ENCODE results near the gene KRT40. TPM values are rescaled to one million over a fixed set of nuclear protein-coding genes. Genes with fewer than 3 reads are reported as not detected.

KRT40 gene
- total and polyA plus RNA-seq, 2 experiments from 2014 or later: not detected

DNA sequence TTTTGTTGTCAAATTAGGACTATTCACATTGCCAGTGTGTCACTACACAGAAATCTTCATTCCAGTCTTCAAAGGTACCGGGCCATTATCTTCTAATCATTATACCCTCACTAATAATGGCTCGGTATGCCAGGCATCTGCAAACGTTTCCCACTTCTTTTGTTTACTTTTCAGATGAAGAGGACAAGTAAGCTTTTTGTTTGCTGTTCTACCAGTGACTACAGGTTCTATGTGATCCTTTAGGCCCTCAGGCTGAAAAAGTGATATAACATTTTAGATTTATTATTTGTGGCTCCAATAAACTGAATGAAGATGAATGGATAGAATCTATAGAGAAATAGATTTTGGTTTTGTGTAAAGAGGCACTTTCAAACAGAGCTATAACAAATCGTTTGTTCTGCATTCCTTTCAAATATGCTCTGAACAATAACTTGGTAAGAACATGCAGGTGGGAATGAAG lies 25.2 kb upstream of the KRT40 start:
- H3K27me3 Mint-ChIP-seq (ENCODE audit: insufficient read depth, low read depth, poor library complexity): peaks cover 1% of the 10 kb centered on the region
- no peak for ATAC-seq
- DNase-seq (ENCODE audit: low spot score): peak; percentile 35

DNA sequence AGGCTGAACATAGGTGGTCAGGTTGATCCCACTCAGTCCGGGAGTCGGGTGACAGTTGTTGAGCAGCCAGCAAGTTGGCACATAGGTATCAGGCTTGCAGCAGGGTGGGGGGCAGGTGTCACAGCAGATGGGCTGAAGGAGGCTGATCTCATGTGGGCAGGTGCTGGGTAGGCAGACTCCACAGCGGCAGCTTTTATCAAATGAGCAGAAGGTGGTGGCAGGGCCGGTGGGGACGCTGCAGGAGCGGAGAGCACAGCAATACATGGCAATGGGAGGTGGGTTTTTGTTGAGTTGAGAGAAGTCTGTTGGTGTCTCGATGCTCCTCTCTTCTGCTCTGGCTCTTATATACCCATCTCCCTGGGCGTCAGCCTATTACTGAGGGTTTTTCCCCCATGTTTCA lies 24.7 kb upstream of the KRT40 start, which contains the start of gene KRTAP3-1:
Gene KRTAP3-1 (minus strand): TSS at position 318 of the 400 bp plus-strand sequence. CDS start 54 bp downstream, at position 264.
- Histone ChIP-seq H3K4me1 (ENCODE audit: insufficient read depth) (peaks cover 14% of the 10 kb centered on the region), H4K20me1 (replicated peaks; ENCODE audit: insufficient read depth) (no peaks in the 10 kb centered on the region), H3K79me2 (replicated peaks; ENCODE audit: insufficient read depth) (no peaks in the 10 kb centered on the region), H3K27ac (ENCODE audit: low read depth) (no peak within 1 kb of the TSS), H3K4me2 (peak within 1 kb of the TSS; percentile 27; the same call in 1 of the 2 replicates), H2AFZ (no peak within 1 kb of the TSS), H3K27me3 (ENCODE audit: insufficient read depth) (no peaks in the 10 kb centered on the region), H3K36me3 (ENCODE audit: insufficient read depth) (no peaks in the 10 kb centered on the region), H3K4me3 (no peak within 1 kb of the TSS), H3F3A (replicated peaks; ENCODE audit: low read depth) (no peaks in the 10 kb centered on the region), H3K9me2 (ENCODE audit: insufficient read depth) (no peaks in the 10 kb centered on the region; the same call in 1 of the 2 replicates)
- H3K27me3 Mint-ChIP-seq (ENCODE audit: insufficient read depth, low read depth, poor library complexity): peaks cover 1% of the 10 kb centered on the region
- no peak within 1 kb of the TSS for H3K4me3 Mint-ChIP-seq
- no peaks in the 10 kb centered on the region for H3K36me3 Mint-ChIP-seq (ENCODE audit: low read depth)
- H3K9me3 Mint-ChIP-seq: no peaks in the 10 kb centered on the region
- peaks cover 10% of the 10 kb centered on the region; the same call in 2 of the 3 replicates for H3K4me1 Mint-ChIP-seq
- ATAC-seq (peak; percentile 34; the same call in 2 of the 3 replicates), DNase-seq (ENCODE audit: low spot score) (no peak)
- TF ChIP-seq POLR2AphosphoS5 (IDR thresholded peaks at IDR 0.05; ENCODE audit: low read depth): no peak
- no peak for TF ChIP-seq EZH2phosphoT487 (IDR thresholded peaks at IDR 0.05; ENCODE audit: unreplicated experiment)
- no peak for TF ChIP-seq ZNF331 (CRISPR knock-in tag; IDR thresholded peaks at IDR 0.05; ENCODE audit: low read depth)
- TF ChIP-seq STAT1 (IDR thresholded peaks at IDR 0.05; ENCODE audit: unreplicated experiment): no peak
- TF ChIP-seq, protein P1, sequence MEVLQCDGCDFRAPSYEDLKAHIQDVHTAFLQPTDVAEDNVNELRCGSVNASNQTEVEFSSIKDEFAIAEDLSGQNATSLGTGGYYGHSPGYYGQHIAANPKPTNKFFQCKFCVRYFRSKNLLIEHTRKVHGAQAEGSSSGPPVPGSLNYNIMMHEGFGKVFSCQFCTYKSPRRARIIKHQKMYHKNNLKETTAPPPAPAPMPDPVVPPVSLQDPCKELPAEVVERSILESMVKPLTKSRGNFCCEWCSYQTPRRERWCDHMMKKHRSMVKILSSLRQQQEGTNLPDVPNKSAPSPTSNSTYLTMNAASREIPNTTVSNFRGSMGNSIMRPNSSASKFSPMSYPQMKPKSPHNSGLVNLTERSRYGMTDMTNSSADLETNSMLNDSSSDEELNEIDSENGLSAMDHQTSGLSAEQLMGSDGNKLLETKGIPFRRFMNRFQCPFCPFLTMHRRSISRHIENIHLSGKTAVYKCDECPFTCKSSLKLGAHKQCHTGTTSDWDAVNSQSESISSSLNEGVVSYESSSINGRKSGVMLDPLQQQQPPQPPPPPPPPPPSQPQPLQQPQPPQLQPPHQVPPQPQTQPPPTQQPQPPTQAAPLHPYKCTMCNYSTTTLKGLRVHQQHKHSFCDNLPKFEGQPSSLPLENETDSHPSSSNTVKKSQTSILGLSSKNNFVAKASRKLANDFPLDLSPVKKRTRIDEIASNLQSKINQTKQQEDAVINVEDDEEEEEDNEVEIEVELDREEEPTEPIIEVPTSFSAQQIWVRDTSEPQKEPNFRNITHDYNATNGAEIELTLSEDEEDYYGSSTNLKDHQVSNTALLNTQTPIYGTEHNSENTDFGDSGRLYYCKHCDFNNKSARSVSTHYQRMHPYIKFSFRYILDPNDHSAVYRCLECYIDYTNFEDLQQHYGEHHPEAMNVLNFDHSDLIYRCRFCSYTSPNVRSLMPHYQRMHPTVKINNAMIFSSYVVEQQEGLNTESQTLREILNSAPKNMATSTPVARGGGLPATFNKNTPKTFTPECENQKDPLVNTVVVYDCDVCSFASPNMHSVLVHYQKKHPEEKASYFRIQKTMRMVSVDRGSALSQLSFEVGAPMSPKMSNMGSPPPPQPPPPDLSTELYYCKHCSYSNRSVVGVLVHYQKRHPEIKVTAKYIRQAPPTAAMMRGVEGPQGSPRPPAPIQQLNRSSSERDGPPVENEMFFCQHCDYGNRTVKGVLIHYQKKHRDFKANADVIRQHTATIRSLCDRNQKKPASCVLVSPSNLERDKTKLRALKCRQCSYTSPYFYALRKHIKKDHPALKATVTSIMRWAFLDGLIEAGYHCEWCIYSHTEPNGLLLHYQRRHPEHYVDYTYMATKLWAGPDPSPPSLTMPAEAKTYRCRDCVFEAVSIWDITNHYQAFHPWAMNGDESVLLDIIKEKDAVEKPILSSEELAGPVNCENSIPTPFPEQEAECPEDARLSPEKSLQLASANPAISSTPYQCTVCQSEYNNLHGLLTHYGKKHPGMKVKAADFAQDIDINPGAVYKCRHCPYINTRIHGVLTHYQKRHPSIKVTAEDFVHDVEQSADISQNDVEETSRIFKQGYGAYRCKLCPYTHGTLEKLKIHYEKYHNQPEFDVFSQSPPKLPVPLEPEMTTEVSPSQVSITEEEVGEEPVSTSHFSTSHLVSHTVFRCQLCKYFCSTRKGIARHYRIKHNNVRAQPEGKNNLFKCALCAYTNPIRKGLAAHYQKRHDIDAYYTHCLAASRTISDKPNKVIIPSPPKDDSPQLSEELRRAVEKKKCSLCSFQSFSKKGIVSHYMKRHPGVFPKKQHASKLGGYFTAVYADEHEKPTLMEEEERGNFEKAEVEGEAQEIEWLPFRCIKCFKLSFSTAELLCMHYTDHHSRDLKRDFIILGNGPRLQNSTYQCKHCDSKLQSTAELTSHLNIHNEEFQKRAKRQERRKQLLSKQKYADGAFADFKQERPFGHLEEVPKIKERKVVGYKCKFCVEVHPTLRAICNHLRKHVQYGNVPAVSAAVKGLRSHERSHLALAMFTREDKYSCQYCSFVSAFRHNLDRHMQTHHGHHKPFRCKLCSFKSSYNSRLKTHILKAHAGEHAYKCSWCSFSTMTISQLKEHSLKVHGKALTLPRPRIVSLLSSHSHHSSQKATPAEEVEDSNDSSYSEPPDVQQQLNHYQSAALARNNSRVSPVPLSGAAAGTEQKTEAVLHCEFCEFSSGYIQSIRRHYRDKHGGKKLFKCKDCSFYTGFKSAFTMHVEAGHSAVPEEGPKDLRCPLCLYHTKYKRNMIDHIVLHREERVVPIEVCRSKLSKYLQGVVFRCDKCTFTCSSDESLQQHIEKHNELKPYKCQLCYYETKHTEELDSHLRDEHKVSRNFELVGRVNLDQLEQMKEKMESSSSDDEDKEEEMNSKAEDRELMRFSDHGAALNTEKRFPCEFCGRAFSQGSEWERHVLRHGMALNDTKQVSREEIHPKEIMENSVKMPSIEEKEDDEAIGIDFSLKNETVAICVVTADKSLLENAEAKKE (CRISPR knock-in tag; IDR thresholded peaks at IDR 0.05): no peak
- TF ChIP-seq, protein P2, sequence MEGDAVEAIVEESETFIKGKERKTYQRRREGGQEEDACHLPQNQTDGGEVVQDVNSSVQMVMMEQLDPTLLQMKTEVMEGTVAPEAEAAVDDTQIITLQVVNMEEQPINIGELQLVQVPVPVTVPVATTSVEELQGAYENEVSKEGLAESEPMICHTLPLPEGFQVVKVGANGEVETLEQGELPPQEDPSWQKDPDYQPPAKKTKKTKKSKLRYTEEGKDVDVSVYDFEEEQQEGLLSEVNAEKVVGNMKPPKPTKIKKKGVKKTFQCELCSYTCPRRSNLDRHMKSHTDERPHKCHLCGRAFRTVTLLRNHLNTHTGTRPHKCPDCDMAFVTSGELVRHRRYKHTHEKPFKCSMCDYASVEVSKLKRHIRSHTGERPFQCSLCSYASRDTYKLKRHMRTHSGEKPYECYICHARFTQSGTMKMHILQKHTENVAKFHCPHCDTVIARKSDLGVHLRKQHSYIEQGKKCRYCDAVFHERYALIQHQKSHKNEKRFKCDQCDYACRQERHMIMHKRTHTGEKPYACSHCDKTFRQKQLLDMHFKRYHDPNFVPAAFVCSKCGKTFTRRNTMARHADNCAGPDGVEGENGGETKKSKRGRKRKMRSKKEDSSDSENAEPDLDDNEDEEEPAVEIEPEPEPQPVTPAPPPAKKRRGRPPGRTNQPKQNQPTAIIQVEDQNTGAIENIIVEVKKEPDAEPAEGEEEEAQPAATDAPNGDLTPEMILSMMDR (conservative IDR thresholded peaks at IDR 0.05; ENCODE audit: low read depth in 2 of 2): no peak
- no peak for TF ChIP-seq NANOG (IDR thresholded peaks at IDR 0.05; ENCODE audit: borderline replicate concordance)
- no peak for TF ChIP-seq CREB1 (CRISPR knock-in tag; IDR thresholded peaks at IDR 0.05; ENCODE audit: low read depth)
- TF ChIP-seq JUNB (IDR thresholded peaks at IDR 0.05; ENCODE audit: unreplicated experiment): no peak
- no peak for TF ChIP-seq ZNF114 (CRISPR knock-in tag; IDR thresholded peaks at IDR 0.05)
- TF ChIP-seq EZH2 (IDR thresholded peaks at IDR 0.05; ENCODE audit: low read depth, unreplicated experiment): no peak
- H3K27ac Mint-ChIP-seq: no peak within 1 kb of the TSS

More for the DNA sequence above, 25.2 kb upstream of the KRT40 start:
- Histone ChIP-seq H3F3A (replicated peaks; ENCODE audit: low read depth) (no peaks in the 10 kb centered on the region), H3K4me2 (peak overlapping the region; percentile 27; the same call in 1 of the 2 replicates), H2AFZ (no peak overlapping the region), H3K36me3 (ENCODE audit: insufficient read depth) (no peaks in the 10 kb centered on the region), H3K4me3 (no peak overlapping the region), H4K20me1 (replicated peaks; ENCODE audit: insufficient read depth) (no peaks in the 10 kb centered on the region), H3K27me3 (ENCODE audit: insufficient read depth) (no peaks in the 10 kb centered on the region), H3K79me2 (replicated peaks; ENCODE audit: insufficient read depth) (no peaks in the 10 kb centered on the region), H3K4me1 (ENCODE audit: insufficient read depth) (peaks cover 14% of the 10 kb centered on the region), H3K9me2 (ENCODE audit: insufficient read depth) (no peaks in the 10 kb centered on the region; the same call in 1 of the 2 replicates), H3K27ac (ENCODE audit: low read depth) (no peak overlapping the region)
- Mint-ChIP-seq H3K4me3 (no peak overlapping the region), H3K9me3 (no peaks in the 10 kb centered on the region), H3K36me3 (ENCODE audit: low read depth) (no peaks in the 10 kb centered on the region), H3K4me1 (peaks cover 10% of the 10 kb centered on the region; the same call in 2 of the 3 replicates), H3K27ac (no peak overlapping the region)
- TF ChIP-seq NANOG (IDR thresholded peaks at IDR 0.05; ENCODE audit: borderline replicate concordance) (peak; percentile 60; the same call in 1 of the 2 replicates), POLR2AphosphoS5 (IDR thresholded peaks at IDR 0.05; ENCODE audit: low read depth) (no peak)

All from GM23338 (cell line).